Keratinocyte (primary cell): Measurements from ENCODE around the gene CTNNA2. TPM values are rescaled to one million over a fixed set of nuclear protein-coding genes. Genes with fewer than 3 reads are reported as not detected.

Experiments
- DNase-seq: peaks from one replicate; pipeline ENCODE4 v3.0.0-alpha.2; 2011; ENCODE audit warnings: low read depth, missing footprints, low spot score
- FAIRE-seq: peaks from 2 replicates; lab custom pipeline; 2011; peaks lifted over from hg19 to GRCh38; lab: Jason Lieb, UNC
- H2AFZ ChIP-seq: 2 replicates; pipeline ENCODE4 v1.6.0; 2012; ENCODE audit warnings: low read length, control low read depth, inconsistent platforms; ENCODE audit not compliant: control insufficient read depth
- H3K27ac ChIP-seq: 2 replicates; pipeline ENCODE4 v1.5.1; 2011; ENCODE audit warnings: low read length; ENCODE audit not compliant: control insufficient read depth, insufficient read depth
- H3K27me3 ChIP-seq: 3 replicates; pipeline ENCODE4 v1.6.0; 2011; ENCODE audit warnings: low read length; ENCODE audit not compliant: control insufficient read depth, insufficient read depth; ENCODE audit errors: extremely low read depth
- H3K36me3 ChIP-seq, 2 experiments: 2 replicates in 1 of 2; 3 replicates in 1 of 2; pipeline ENCODE4 v1.5.1; 2011; ENCODE audit warnings: low read length in 2 of 2, mild to moderate bottlenecking in 1 of 2; ENCODE audit not compliant: control insufficient read depth in 2 of 2, insufficient read depth in 2 of 2; ENCODE audit errors: extremely low read depth in 1 of 2
- H3K4me1 ChIP-seq: 3 replicates; pipeline ENCODE4 v1.5.1; 2011; ENCODE audit warnings: low read length; ENCODE audit not compliant: control insufficient read depth, insufficient read depth; ENCODE audit errors: extremely low read depth
- H3K4me2 ChIP-seq: 3 replicates; pipeline ENCODE4 v1.6.0; 2011; ENCODE audit warnings: low read depth, low read length; ENCODE audit not compliant: control insufficient read depth, insufficient read depth; ENCODE audit errors: extremely low read depth
- H3K4me3 ChIP-seq, 3 experiments: fragments of 200-600 bp in 1 of 3; sonication (generic) in 1 of 3; 2 replicates in 2 of 3; 3 replicates in 1 of 3; pipeline ENCODE4 v1.5.1; 2011 to 2016; ENCODE audit warnings: low read length in 3 of 3, mild to moderate bottlenecking in 3 of 3, control low read depth in 2 of 3, inconsistent platforms in 1 of 3, low read depth in 1 of 3, mixed read lengths in 1 of 3, mixed run types in 1 of 3, moderate library complexity in 1 of 3; ENCODE audit not compliant: control insufficient read depth in 2 of 3, insufficient read depth in 2 of 3; ENCODE audit errors: extremely low read depth in 1 of 3
- H3K79me2 ChIP-seq: 2 replicates; pipeline ENCODE4 v1.6.0; 2012; ENCODE audit warnings: low read length; ENCODE audit not compliant: control insufficient read depth, insufficient read depth
- H3K9ac ChIP-seq: 3 replicates; pipeline ENCODE4 v1.6.0; 2011; ENCODE audit warnings: low read length; ENCODE audit not compliant: control insufficient read depth, insufficient read depth; ENCODE audit errors: extremely low read depth
- H3K9me1 ChIP-seq: 3 replicates; pipeline ENCODE4 v1.6.0; 2011; ENCODE audit warnings: low read length; ENCODE audit not compliant: control insufficient read depth, insufficient read depth; ENCODE audit errors: extremely low read depth
- H3K9me3 ChIP-seq: 2 replicates; pipeline ENCODE4 v1.5.1; 2012; ENCODE audit warnings: low read depth, low read length; ENCODE audit not compliant: control insufficient read depth
- H4K20me1 ChIP-seq: 3 replicates; pipeline ENCODE4 v1.6.0; 2011; ENCODE audit warnings: low read length; ENCODE audit not compliant: control insufficient read depth, insufficient read depth; ENCODE audit errors: extremely low read depth
- CTCF ChIP-seq, 3 experiments: IDR thresholded peaks in 1 of 3; conservative IDR thresholded peaks in 1 of 3; optimal IDR thresholded peaks in 1 of 3; 2 replicates in 2 of 3; 3 replicates in 1 of 3; pipeline versions ENCODE3 to v1.5.1; 2011; ENCODE audit warnings: low read length in 3 of 3, mild to moderate bottlenecking in 3 of 3, moderate library complexity in 2 of 3, control low read depth in 1 of 3, inconsistent platforms in 1 of 3; ENCODE audit not compliant: insufficient read depth in 2 of 3; ENCODE audit errors: extremely low read depth in 1 of 3
- EZH2 ChIP-seq: IDR thresholded peaks from one replicate; pipeline ENCODE4 v1.6.1; 2012; ENCODE audit warnings: inconsistent platforms, mild to moderate bottlenecking, low read length, moderate library complexity
- dilution Hi-C: fragments of 300-500 bp; cut with MboI; formaldehyde crosslinking; loops from one replicate; pipeline ENCODE4 v1.7.0; 2020; ENCODE audit warnings: low sequenced_read_pairs; ENCODE audit not compliant: extremely low pct_ligation_motif_present
- polyA plus RNA-seq, 5 experiments: library from polyadenylated mRNA; depleted of rRNA in 3 of 5; stranded (reverse) in 3 of 5; stranded (forward) in 1 of 5; unstranded in 1 of 5; fragments of >200 nt; gene quantifications; 1 replicate in 1 of 5; 2 replicates in 3 of 5; 3 replicates in 1 of 5; pipeline versions ENCODE4 v1.2.1 to v1.2.3, GENCODE V29; 2011 to 2012; ENCODE audit warnings: missing spikeins in 2 of 5, low read depth in 1 of 5, low replicate concordance in 1 of 5

CTNNA2 gene
- polyA plus RNA-seq, 1 donor (not counting 4 experiments of a cell fraction or from before 2014, with no cell fraction given): not detected

DNA sequence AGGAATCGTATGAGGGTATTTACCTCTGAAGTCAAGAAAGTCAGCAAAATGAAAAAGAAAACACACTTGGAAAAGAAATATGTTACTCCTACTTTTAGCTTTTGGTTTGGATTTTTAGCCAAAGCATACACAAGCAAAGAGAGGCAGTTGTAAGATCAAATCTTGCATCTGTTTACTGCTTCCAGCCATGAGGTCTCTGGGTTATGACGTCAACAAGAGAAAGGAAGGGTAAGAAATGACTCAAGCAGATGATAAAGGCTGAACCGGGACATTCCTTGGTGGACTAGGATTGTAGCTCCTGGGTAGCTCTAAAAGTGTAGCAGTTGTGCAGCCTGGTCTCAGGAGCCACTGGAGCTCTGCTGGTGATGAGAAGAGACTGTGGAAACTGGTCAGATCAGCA lies 16.8 kb downstream of the CTNNA2 start:
- Histone ChIP-seq H3K9me3 (no peaks in the 10 kb centered on the region), H3K4me2 (no peak overlapping the region), H3K9ac (no peak overlapping the region), H3K4me3 (no peak overlapping the region), H3K9me1 (no peaks in the 10 kb centered on the region), H3K27ac (no peak overlapping the region), H4K20me1 (no peaks in the 10 kb centered on the region), H2AFZ (no peak overlapping the region), H3K79me2 (no peaks in the 10 kb centered on the region), H3K27me3 (no peaks in the 10 kb centered on the region), H3K4me1 (no peaks in the 10 kb centered on the region), H3K36me3 (no peaks in the 10 kb centered on the region)
- FAIRE-seq: no peak
- no peak for DNase-seq
- TF ChIP-seq EZH2: no peak
- dilution Hi-C loops: no loop called here

DNA sequence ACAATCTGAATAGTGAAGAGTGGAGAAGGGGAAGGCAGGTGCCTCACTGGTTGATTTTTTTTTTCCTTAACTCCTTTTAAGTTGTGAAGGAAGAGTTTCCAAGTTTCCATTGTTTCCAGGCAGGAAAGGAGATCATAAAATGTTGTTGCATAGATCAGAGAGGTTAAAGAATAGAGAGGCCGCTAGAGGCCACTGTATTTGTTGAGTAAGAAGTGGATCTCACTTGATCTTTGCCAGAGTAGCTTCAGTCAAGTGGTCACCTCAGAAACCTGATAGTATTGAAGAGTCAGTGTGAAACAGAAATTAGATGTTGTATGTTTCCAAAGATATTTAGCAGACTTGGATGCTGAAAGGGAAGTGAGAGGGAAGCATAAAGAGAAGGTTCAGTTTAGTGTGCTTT lies 17.6 kb downstream of the CTNNA2 start:
- FAIRE-seq (no peak), DNase-seq (no peak)
- Histone ChIP-seq H3K4me2 (no peak overlapping the region), H3K27me3 (no peaks in the 10 kb centered on the region), H3K4me1 (no peaks in the 10 kb centered on the region), H2AFZ (no peak overlapping the region), H3K4me3 (no peak overlapping the region), H3K79me2 (no peaks in the 10 kb centered on the region), H3K9me1 (no peaks in the 10 kb centered on the region), H3K27ac (no peak overlapping the region), H4K20me1 (no peaks in the 10 kb centered on the region), H3K9ac (no peak overlapping the region), H3K36me3 (no peaks in the 10 kb centered on the region), H3K9me3 (no peaks in the 10 kb centered on the region)
- dilution Hi-C loops: no loop called here
- TF ChIP-seq CTCF (optimal IDR thresholded peaks at IDR 0.05 in 1 of 3, IDR thresholded peaks at IDR 0.05 in 1 of 3, conservative IDR thresholded peaks at IDR 0.05 in 1 of 3; ENCODE audit: extremely low read depth in 1 of 3, insufficient read depth in 2 of 3, low read length in 3 of 3) (no peak), EZH2 (no peak)

- Histone ChIP-seq H3K27me3 (no peaks in the 10 kb centered on the region), H3K27ac (no peak overlapping the region), H4K20me1 (no peaks in the 10 kb centered on the region), H3K4me2 (no peak overlapping the region), H3K9me1 (no peaks in the 10 kb centered on the region), H3K9ac (no peak overlapping the region), H3K36me3 (no peaks in the 10 kb centered on the region), H3K79me2 (no peaks in the 10 kb centered on the region), H3K4me1 (no peaks in the 10 kb centered on the region), H2AFZ (no peak overlapping the region), H3K9me3 (peaks cover 8% of the 10 kb centered on the region), H3K4me3 (no peak overlapping the region)
- no peak for TF ChIP-seq EZH2
- no peak for TF ChIP-seq CTCF (optimal IDR thresholded peaks at IDR 0.05 in 1 of 3, IDR thresholded peaks at IDR 0.05 in 1 of 3, conservative IDR thresholded peaks at IDR 0.05 in 1 of 3; ENCODE audit: extremely low read depth in 1 of 3, insufficient read depth in 2 of 3, low read length in 3 of 3)
- dilution Hi-C loops: no loop called here
- no peak for DNase-seq
- FAIRE-seq: no peak
These were observed 34.7 kb downstream of the CTNNA2 start for GRCh38 chr2:79547568-79547967.
